CD4-positive, alpha-beta T cell treated with Interleukin-10 for 1 hour (primary cell): ENCODE results near the gene PAX8.
"Not testable (repeated sequence)": the region's sequence is repeated elsewhere in the genome, so short reads cannot be mapped to it uniquely, and the experiment has no call there.

Experiments used
- DNase-seq: peaks from one replicate; pipeline ENCODE4 v3.0.0-alpha.2; 2020

The PAX8 gene

DNA sequence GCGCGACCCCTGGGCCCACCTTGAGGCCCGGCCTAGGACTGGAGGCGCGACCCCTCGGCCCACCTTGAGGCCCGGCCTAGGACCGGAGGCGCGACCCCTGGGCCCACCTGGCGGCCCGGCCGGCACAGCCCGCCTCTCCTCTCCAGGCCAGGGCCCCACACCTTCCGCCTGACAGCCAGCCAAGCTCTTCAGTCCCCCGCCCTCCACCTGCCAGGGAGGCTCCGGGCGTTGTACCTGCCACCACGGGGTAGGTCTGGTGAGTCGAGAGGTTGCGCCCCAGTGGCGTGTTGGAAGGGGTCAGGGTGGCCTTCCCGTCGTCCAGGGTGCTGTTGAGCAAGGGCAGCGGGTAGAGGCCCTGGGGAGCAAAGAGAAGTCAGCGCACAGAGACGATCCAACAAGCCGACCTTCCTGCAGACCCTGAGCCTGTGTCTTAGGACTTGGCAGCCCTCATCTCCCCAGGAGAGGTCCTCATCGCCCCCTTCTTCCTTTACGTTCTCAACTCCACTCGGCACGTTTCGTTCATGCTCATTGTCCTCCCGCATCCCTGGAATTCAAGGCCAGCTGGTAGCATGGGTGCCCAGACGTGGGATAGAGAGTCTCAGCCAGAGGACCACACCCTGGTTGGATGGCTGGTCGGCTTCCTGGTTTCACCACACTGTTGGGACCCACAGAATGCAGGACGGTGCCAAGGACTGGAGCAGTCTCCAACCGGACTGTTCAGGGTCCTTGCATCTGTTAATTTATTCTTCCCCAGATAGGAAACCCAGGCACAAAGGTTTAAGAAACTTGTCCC lies 42.2 kb downstream of the PAX8 start:
- no peak for DNase-seq

DNA sequence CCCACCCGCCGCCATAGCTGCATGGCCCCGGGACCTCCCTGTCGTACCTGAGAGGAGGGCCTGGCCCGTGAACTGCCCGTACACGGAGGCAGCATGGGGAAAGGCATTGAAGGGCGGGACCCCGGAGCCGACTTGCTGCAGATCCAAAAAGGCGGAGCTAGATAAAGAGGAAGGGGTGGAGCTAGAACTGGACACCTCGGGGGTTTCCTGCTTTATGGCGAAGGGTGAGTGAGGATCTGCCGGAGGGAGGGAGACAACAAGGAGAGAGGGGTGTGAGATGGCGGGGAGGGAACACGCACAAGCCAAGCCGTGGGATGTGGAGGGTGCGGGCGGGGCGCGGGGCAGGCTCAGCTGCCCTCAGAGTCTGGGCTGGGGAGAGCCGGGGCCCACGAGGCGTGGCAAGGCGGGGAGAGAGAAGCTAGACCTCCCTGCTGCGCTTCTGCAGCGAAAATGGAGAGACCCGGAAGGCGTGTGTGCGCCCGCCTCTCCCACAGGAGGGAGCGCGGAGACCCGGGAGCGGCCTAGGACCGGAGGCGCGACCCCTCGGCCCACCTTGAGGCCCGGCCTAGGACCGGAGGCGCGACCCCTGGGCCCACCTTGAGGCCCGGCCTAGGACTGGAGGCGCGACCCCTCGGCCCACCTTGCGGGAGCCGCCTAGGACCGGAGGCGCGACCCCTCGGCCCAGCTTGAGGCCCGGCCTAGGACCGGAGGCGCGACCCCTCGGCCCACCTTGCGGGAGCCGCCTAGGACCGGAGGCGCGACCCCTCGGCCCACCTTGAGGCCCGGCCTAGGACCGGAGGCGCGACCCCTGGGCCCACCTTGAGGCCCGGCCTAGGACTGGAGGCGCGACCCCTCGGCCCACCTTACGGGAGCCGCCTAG lies 43.1 kb downstream of the PAX8 start:
- not testable (repeated sequence) for DNase-seq

GRCh38 chr2:113234721-113235346 lies 43.9 kb downstream of the PAX8 start:
- no peak for DNase-seq

- no peak for DNase-seq
These were observed 44.8 kb downstream of the PAX8 start for GRCh38 chr2:113233593-113234550.

DNA sequence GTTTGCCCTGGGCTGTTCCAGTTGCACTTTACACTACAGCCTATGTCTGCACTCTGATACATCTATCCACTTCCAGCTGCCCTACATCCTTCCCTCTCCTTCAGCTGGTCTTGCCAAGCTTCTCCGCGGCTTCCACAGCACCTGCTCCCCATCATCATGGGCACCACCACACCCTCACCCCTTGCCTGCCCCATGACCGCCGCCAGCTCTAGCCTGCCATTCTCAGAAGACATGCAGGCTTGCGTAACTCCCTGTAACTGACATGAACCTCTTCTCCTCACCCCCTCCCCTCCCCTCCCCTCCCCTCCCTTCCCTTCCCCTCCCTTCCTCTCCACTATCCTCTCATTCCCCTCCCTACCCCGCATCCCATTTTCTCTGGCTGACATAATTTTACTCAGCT lies 46.0 kb downstream of the PAX8 start:
- no peak for DNase-seq

DNA sequence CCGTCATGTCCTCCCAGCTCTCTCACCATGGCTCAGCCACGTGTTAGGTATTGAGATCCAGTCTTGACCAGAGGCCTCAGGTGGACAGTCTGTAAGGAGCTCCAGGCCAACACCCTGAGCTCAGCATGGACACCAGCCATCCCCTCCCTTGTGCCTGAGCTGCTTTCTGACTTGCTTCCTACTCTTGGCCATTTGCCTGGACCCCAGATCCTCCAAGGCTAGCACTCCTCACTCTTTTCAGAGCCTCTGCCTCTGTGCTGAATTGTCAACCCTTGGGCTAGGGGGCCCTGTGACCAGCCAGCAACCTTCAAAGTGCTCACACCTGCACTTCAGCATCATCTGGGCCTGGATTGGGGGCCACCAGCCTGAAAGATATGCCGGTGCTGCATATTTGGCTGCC lies 46.6 kb downstream of the PAX8 start:
- DNase-seq: no peak

DNA sequence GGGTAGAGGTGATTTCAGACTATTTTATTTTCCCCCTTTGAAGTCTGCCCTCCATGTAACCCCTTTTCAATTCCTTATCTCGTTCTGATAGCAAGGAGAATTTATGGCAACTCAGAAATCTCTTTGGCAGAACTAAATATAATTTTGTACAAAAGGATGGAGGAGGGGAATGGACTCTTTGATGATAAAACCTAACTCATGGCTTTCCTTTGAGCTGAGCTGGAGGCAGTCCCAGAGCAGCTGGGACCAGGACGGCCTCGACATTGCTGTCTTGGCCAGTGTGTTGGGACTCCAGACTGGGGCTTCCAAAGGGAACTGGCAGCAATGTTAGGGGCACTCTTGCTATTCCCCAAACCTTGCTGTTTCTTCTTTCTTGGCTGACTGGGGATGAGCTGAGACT lies 47.7 kb downstream of the PAX8 start:
- no peak for DNase-seq

DNA sequence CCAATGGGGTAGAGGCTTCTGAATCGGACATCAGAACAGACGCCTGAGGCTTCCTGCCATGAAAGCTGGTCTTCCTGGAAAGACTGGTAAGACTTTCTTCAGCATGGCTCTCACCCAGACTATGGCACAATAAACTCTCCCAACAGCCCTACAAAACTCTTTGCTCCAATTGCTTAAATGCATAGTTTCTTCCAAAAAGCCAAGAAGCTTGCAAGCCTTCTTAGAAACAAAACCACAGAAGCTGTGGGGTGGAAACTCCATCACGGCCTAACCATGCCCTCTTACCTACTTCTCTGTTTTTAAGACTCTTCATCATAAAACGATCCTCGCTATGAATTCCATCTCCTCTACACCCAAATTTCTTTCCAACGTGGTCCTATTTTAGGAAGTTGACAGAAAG lies 48.2 kb downstream of the PAX8 start:
- DNase-seq: no peak

DNA sequence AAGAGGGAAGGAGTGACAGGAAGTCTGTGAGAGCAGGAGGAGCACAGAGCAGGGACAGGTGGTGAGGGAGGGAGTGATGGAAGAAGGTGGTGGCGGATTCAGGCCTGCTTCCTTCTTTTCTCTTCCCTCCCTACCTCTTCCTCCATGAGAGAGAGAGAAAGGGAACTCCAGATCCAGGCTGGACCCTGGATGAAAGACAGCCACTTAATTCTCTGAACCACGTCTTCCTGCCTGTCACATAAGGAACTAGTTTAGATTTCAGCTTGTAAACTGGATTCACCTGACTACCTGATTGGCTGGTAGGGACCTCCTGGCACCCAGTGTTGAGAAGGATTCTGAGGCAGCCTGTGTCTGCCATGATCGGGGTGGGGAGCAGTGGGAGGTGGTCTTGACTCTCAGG lies 48.9 kb downstream of the PAX8 start:
- no peak for DNase-seq

DNA sequence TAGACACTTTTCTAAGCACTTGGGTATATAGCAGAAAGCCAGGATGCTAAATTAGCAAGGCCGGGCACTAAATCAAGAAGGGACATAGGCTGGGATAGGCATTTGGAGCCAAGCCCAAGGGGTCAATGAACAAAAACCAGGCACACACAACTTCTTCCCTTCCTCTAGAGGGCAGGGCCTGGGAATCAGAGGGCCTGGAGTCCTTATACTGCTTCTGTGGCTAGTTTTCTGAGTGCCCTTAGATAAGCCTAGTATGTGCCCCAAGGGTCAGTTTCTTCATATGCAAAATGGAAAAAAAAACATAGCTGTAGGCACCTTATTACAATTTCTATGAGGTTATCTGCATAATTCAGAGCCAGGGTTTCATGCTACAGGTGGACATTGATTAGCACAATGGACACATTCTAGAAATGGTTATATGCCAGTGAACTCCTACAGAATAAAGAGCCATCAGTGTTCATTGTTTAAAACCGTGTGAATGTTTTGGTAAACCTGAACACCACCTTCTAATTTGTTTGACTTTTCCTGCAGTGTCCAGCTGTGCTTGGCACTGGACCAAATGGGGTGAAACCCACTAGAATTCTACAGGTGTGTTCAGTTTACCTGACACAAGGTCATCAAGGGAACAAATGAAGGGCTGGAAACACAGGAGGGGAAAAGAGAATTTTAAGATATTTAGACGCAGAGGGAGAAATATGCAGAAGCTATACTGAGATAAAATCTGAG lies 49.6 kb downstream of the PAX8 start:
- no peak for DNase-seq

- no peak for DNase-seq
These were observed 50.4 kb downstream of the PAX8 start for GRCh38 chr2:113228351-113228750.

DNA sequence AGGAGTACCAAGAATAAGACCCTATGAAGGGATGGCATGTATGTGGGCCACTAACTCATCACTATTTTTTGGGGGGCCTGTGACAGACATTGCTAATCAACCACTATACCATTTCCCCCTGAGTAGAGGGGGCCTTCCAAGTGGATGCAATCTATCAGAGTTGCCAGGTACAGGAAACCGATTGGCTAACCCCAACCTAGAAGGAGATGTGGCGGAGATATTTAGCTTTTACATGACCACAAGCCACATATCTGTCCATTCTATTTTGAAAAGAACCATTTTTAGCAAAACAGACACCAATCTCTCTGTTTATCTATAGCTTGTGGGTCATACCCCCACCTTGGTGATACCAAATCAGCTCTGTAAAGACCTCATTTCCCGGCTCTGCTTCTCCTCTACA lies 51.0 kb downstream of the PAX8 start:
- DNase-seq: no peak

DNA sequence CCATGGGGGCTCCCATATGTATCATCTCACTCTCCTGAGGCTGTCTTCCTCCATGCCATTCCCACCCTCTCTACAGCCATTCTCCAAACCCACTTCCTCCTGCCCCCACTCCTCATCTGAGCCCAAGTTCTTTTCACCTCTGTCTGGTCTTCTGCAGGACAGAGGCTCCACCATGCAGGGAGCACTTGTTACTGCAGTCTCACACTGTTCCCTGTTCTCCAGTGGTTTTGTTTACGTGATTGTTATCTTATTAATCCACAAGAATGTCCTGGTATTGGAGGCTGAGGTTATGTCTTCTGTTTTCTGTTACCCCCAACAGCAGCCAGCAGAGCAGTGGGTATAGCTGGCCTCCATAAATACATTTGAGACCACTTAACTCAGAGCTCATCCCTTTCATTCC lies 51.4 kb downstream of the PAX8 start:
- DNase-seq: no peak

GRCh38 chr2:113226462-113226861 lies 52.3 kb downstream of the PAX8 start:
- DNase-seq: no peak

DNA sequence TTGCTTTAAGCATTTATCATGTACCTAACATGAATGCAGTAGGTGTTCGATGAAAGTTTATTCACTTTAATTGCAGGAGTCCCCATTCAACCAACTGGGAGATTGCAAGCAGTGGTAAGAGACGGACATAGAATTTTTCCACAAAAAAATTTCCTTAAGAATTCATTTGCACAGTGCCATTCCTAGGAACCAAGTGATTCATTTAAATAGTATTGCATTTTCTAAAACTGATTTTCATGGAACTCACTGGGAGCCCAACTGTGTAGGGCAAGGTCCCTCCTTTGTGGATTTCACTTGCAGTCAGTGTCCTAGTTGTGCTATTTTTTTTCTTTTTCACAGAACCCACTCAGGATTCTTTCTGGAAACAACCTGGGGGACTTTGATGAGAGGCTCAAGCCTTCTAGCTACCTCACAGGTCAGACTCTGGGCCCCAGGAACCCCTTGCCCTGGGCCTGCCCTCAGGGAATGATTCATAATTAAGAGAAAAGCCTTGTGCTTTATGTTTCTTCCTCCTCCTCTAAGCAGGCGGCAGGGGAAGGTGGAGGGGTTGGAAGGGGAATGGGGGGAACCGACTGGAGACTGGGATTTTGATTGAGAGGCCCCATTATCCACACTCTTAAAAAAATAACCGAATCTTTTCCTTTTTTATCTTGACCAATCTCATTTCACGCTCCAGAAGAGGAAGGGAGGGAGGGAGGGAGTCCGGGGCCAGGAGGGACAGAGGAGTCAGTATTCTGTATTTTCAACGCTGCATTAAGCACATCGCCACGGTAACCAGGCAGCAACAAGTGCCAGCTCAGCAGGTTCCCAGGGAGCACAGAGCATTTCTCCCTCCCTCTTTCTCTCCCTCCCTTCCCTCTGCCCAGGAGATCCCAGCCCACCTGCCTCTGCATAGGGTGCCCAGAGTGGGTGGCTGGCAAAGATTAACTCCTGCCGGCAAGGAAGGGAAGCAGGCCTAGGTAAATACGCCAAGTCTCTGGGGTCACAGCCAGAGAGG lies 53.2 kb downstream of the PAX8 start:
- DNase-seq: no peak

GRCh38 chr2:113224647-113225236 lies 54.0 kb downstream of the PAX8 start:
- no peak for DNase-seq

DNA sequence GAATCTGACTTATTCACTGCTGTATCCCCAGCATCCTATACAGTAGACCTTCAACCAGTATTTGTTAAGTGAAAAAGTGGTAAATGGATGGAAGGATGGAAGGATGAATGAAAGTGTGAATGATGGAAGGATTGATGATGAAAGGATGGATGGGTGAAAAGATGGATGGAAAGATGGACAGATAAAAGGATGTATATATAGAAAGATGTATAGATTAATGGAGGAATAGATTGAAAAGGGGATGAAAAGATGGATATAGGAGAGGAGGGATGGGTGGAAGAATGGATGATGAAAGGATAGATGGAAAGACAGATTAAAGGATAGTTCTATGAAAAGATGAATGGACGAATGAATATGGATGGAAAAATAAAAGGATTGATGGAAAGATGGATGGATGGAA lies 54.9 kb downstream of the PAX8 start:
- DNase-seq: no peak

DNA sequence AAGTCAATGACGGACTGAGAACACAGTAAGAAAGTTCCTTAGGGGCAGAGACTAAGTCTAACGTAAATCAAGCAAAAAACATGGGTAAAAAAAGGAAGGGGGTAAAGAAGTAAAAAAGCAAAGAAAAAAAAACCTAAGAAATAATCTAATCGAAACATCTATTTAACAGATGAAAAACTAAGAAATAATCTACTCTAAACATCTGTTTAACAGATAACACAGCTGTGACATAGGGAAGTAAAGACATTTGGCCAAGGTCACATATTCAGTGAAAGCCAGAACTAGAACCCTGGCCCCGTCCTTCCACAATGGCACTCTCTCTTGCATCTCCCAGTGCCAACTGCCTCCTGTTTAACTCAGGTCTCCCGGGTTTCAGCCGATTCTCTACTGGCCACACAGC lies 56.9 kb downstream of the PAX8 start:
- DNase-seq: no peak

GRCh38 chr2:113220970-113221708 lies 57.6 kb downstream of the PAX8 start:
- no peak for DNase-seq
